Glomerular visceral epithelial cell (primary cell): Measurements from ENCODE around the gene ELAC1.
A peak's percentile ranks its signal among the peaks of the same experiment; 100 is the strongest.
"Not testable (repeated sequence)": the region's sequence is repeated elsewhere in the genome, so short reads cannot be mapped to it uniquely, and the experiment has no call there.

Experiments
- DNase-seq: peaks from one replicate; pipeline ENCODE4 v3.0.0-alpha.2; 2016; ENCODE audit errors: extremely low spot score

ELAC1 gene

GRCh38 chr18:50967714-50968661 is at the start of gene ELAC1:
Gene ELAC1, plus strand, starts transcription at chr18:50968040. Its CDS starts 6,365 bp downstream, at chr18:50974405.
- DNase-seq = peak; percentile 85

- DNase-seq = no peak
Observed at GRCh38 chr18:50918153-50918552, 49.7 kb upstream of the ELAC1 start.

GRCh38 chr18:50924372-50924771 is 43.5 kb upstream of the ELAC1 start:
- DNase-seq = no peak

- DNase-seq = no peak
Observed at GRCh38 chr18:50926521-50926920, 41.3 kb upstream of the ELAC1 start.

GRCh38 chr18:50928551-50928950 is 39.3 kb upstream of the ELAC1 start:
- peak; percentile 47 for DNase-seq

- no peak for DNase-seq
Observed at GRCh38 chr18:50933684-50934083, 34.2 kb upstream of the ELAC1 start.

GRCh38 chr18:50934545-50935211 is 33.2 kb upstream of the ELAC1 start:
- DNase-seq = no peak

GRCh38 chr18:50935493-50936191 is 32.2 kb upstream of the ELAC1 start:
- no peak for DNase-seq

GRCh38 chr18:50937183-50937582 is 30.7 kb upstream of the ELAC1 start:
- no peak for DNase-seq

- DNase-seq = no peak
Observed at GRCh38 chr18:50938912-50939311, 28.9 kb upstream of the ELAC1 start.

GRCh38 chr18:50944245-50944932 is 23.5 kb upstream of the ELAC1 start:
- DNase-seq = no peak

- not testable (repeated sequence) for DNase-seq
Observed at GRCh38 chr18:50945918-50946317, 21.9 kb upstream of the ELAC1 start.

- no peak for DNase-seq
Observed at GRCh38 chr18:50947899-50948298, 19.9 kb upstream of the ELAC1 start.

GRCh38 chr18:50949185-50949584 is 18.7 kb upstream of the ELAC1 start:
- no peak for DNase-seq

GRCh38 chr18:50950626-50951025 is 17.2 kb upstream of the ELAC1 start:
- DNase-seq = no peak

GRCh38 chr18:50953822-50954221 is 14.0 kb upstream of the ELAC1 start:
- DNase-seq = no peak

- no peak for DNase-seq
Observed at GRCh38 chr18:50955253-50955652, 12.6 kb upstream of the ELAC1 start.

GRCh38 chr18:50956116-50956515 is 11.7 kb upstream of the ELAC1 start:
- no peak for DNase-seq

- DNase-seq = no peak
Observed at GRCh38 chr18:50961974-50962373, 5.9 kb upstream of the ELAC1 start.

- DNase-seq = no peak
Observed at GRCh38 chr18:50969448-50969847, 1.6 kb downstream of the ELAC1 start.

GRCh38 chr18:50970006-50970405 is 2.2 kb downstream of the ELAC1 start:
- DNase-seq = no peak

GRCh38 chr18:50972404-50972803 is 4.6 kb downstream of the ELAC1 start:
- not testable (repeated sequence) for DNase-seq
